ENCODE results near the gene SERPINB1. TPM values are rescaled to one million over a fixed set of nuclear protein-coding genes. Genes with fewer than 3 reads are reported as not detected.

The SERPINB1 gene
- total RNA-seq, 1 experiment from 2014 or later = 75.6 TPM

DNA sequence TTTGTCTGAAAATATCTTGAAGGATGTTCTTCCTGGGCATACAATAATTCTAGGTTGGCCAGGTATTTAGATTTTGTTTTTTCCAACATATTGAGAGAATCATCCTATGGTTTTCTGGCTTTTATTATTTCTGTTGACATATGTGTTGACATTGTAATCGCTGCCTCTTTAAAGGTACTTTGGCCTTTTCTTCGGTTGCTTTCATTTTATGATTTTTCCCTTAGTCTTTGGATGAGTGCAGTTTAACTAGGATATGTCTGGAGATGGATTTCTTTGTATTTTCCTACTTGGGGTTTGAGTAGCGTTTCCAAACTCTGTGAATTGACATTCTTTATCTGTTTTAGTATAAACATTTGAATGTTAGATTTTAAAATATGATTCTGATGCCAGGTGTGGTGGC lies 11.5 kb downstream of the SERPINB1 start:
- Histone ChIP-seq H3K27me3 (replicated peaks; ENCODE audit: control insufficient read depth, insufficient read depth, low read length) (no peaks in the 10 kb centered on the region), H3K4me1 (0 out of 2 replicates have a peak, but pooled peaks cover 5% of the 10 kb centered on the region), H3K4me3 (ENCODE audit: low read depth, low read length) (no peak overlapping the region), H3K9me3 (no peaks in the 10 kb centered on the region), H3K36me3 (ENCODE audit: control insufficient read depth, insufficient read depth, low read length) (0 out of 2 replicates have a peak, but pooled peaks cover 1% of the 10 kb centered on the region)
- BruUV-seq (replicated peaks) = no TSS peak
- DNase-seq = no peak
- peaks cover 37% of the 10 kb centered on the region for H3K36me3 Mint-ChIP-seq (ENCODE audit: insufficient read depth, unreplicated experiment)
- intact Hi-C loops (cut with micrococcal nuclease; ENCODE audit: unreplicated experiment) = no loop called here
- TF ChIP-seq, protein P1, sequence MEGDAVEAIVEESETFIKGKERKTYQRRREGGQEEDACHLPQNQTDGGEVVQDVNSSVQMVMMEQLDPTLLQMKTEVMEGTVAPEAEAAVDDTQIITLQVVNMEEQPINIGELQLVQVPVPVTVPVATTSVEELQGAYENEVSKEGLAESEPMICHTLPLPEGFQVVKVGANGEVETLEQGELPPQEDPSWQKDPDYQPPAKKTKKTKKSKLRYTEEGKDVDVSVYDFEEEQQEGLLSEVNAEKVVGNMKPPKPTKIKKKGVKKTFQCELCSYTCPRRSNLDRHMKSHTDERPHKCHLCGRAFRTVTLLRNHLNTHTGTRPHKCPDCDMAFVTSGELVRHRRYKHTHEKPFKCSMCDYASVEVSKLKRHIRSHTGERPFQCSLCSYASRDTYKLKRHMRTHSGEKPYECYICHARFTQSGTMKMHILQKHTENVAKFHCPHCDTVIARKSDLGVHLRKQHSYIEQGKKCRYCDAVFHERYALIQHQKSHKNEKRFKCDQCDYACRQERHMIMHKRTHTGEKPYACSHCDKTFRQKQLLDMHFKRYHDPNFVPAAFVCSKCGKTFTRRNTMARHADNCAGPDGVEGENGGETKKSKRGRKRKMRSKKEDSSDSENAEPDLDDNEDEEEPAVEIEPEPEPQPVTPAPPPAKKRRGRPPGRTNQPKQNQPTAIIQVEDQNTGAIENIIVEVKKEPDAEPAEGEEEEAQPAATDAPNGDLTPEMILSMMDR (IDR thresholded peaks at IDR 0.05; ENCODE audit: insufficient read depth in 1 of 2, low read depth in 1 of 2, low read length in 1 of 2, severe bottlenecking in 1 of 2, unreplicated experiment in 1 of 2) = no peak
- H3K27ac Mint-ChIP-seq (ENCODE audit: unreplicated experiment) = no peak overlapping the region
- H3K27me3 Mint-ChIP-seq (ENCODE audit: insufficient read depth, unreplicated experiment) = no peaks in the 10 kb centered on the region
- peaks cover 19% of the 10 kb centered on the region for H3K4me1 Mint-ChIP-seq (ENCODE audit: low read depth, unreplicated experiment)
- POLR2A ChIA-PET = no interaction called here
- H3K9me3 Mint-ChIP-seq (ENCODE audit: unreplicated experiment) = no peaks in the 10 kb centered on the region
- no peak overlapping the region for H3K4me3 Mint-ChIP-seq (ENCODE audit: unreplicated experiment)
- CTCF ChIA-PET = no interaction called here

DNA sequence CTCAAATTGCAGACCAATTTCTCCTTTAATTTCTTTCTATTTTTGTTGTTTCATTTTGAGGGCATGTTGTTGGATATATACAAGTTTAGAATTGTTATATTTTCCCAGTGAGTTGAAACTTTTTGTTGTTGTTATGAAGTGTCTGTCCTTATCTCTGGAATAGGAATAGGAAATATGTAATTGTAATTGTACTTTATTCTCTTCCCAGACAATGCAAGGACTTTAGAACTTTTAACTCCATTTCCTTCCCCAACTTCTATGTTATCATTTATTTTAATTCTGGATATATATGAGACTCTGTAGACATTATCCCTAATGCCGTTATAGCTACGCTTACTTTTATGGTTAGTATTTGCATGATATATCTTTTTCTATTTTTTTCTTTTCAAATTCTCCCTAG lies 12.4 kb downstream of the SERPINB1 start:
- Mint-ChIP-seq H3K9me3 (ENCODE audit: unreplicated experiment) (no peaks in the 10 kb centered on the region), H3K27me3 (ENCODE audit: insufficient read depth, unreplicated experiment) (no peaks in the 10 kb centered on the region), H3K27ac (ENCODE audit: unreplicated experiment) (no peak overlapping the region), H3K36me3 (ENCODE audit: insufficient read depth, unreplicated experiment) (peaks cover 28% of the 10 kb centered on the region), H3K4me3 (ENCODE audit: unreplicated experiment) (no peak overlapping the region), H3K4me1 (ENCODE audit: low read depth, unreplicated experiment) (peaks cover 19% of the 10 kb centered on the region)
- H3K4me3 ChIP-seq (ENCODE audit: low read depth, low read length) = no peak overlapping the region
- POLR2A ChIA-PET = no interaction called here
- CTCF ChIA-PET = no interaction called here
- no peaks in the 10 kb centered on the region for H3K27me3 ChIP-seq (replicated peaks; ENCODE audit: control insufficient read depth, insufficient read depth, low read length)
- intact Hi-C loops (cut with micrococcal nuclease; ENCODE audit: unreplicated experiment) = no loop called here
- no peaks in the 10 kb centered on the region for H3K9me3 ChIP-seq
- DNase-seq = no peak
- TF ChIP-seq, protein P1 (IDR thresholded peaks at IDR 0.05; ENCODE audit: insufficient read depth in 1 of 2, low read depth in 1 of 2, low read length in 1 of 2, severe bottlenecking in 1 of 2, unreplicated experiment in 1 of 2) = no peak
- H3K36me3 ChIP-seq (ENCODE audit: control insufficient read depth, insufficient read depth, low read length) = 0 out of 2 replicates have a peak, but pooled peaks cover 1% of the 10 kb centered on the region
- H3K4me1 ChIP-seq = 0 out of 2 replicates have a peak, but pooled peaks cover 5% of the 10 kb centered on the region
- BruUV-seq (replicated peaks) = no TSS peak

DNA sequence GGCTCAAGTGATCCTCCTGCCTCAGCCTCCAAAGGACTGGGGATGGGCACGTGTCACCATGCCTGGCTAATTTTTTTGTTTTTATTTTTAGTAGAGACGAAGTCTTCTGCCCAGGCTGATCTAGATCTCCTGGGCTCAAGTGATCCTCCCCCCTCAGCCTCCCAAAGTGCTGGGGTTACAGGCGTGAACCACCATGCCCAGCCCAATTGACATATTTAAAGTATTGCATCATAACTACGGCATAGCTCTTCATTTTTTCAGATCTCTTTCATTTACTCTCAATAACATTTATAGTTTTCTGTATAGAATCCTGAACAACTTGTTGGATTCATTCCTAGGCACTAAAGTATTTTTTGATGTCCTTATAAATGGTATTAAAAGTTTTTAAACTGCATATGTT lies 13.0 kb downstream of the SERPINB1 start:
- 0 out of 2 replicates have a peak, but pooled peaks cover 5% of the 10 kb centered on the region for H3K4me1 ChIP-seq
- H3K27me3 ChIP-seq (replicated peaks; ENCODE audit: control insufficient read depth, insufficient read depth, low read length) = no peaks in the 10 kb centered on the region
- POLR2A ChIA-PET = interaction anchor here (0.5 kb wide), 1 partner anchor 44 kb away, joined by 3 read pairs; no protein-coding TSS in a partner anchor
- intact Hi-C loops (cut with micrococcal nuclease; ENCODE audit: unreplicated experiment) = no loop called here
- Mint-ChIP-seq H3K27ac (ENCODE audit: unreplicated experiment) (no peak overlapping the region), H3K4me3 (ENCODE audit: unreplicated experiment) (no peak overlapping the region), H3K4me1 (ENCODE audit: low read depth, unreplicated experiment) (peaks cover 19% of the 10 kb centered on the region), H3K36me3 (ENCODE audit: insufficient read depth, unreplicated experiment) (peaks cover 22% of the 10 kb centered on the region), H3K9me3 (ENCODE audit: unreplicated experiment) (no peaks in the 10 kb centered on the region), H3K27me3 (ENCODE audit: insufficient read depth, unreplicated experiment) (no peaks in the 10 kb centered on the region)
- no peak overlapping the region for H3K4me3 ChIP-seq (ENCODE audit: low read depth, low read length)
- no peaks in the 10 kb centered on the region for H3K9me3 ChIP-seq
- no peaks in the 10 kb centered on the region for H3K36me3 ChIP-seq (ENCODE audit: control insufficient read depth, insufficient read depth, low read length)
- CTCF ChIA-PET = no interaction called here
- TF ChIP-seq, protein P1 (IDR thresholded peaks at IDR 0.05; ENCODE audit: insufficient read depth in 1 of 2, low read depth in 1 of 2, low read length in 1 of 2, severe bottlenecking in 1 of 2, unreplicated experiment in 1 of 2) = no peak
- BruUV-seq (replicated peaks) = no TSS peak
- no peak for DNase-seq

All from Caco-2 (cell line).